NB4 (cell line): ENCODE data around the gene MRAP2.
"Not testable (repeated sequence)": the region's sequence is repeated elsewhere in the genome, so short reads cannot be mapped to it uniquely, and the experiment has no call there.

ENCODE experiments used
- DNase-seq: peaks from one replicate; pipeline ENCODE4 v3.0.0; 2010; ENCODE audit warnings: low read depth
- H3K4me3 ChIP-seq: one replicate; pipeline ENCODE4 v1.5.1; 2011; ENCODE audit warnings: mild to moderate bottlenecking, low read depth, low read length, moderate library complexity
- CTCF ChIP-seq: IDR thresholded peaks from one replicate; pipeline ENCODE4 v1.5.1; 2012; ENCODE audit warnings: low read depth, low read length
- MAX ChIP-seq: IDR thresholded peaks from 2 replicates; pipeline ENCODE4 v1.6.1; 2011; ENCODE audit warnings: low read depth, low read length
- MYC ChIP-seq: IDR thresholded peaks from 2 replicates; pipeline ENCODE4 v1.6.1; 2011; ENCODE audit warnings: low read depth, low read length
- POLR2A ChIP-seq: IDR thresholded peaks from 2 replicates; pipeline ENCODE4 v1.6.1; 2011; ENCODE audit warnings: mild to moderate bottlenecking; ENCODE audit not compliant: insufficient read length; ENCODE audit errors: extremely low read depth

MRAP2 gene

GRCh38 chr6:84019842-84020211, 13.7 kb upstream of the MRAP2 start:
- no peak for TF ChIP-seq MYC
- TF ChIP-seq MAX = no peak
- TF ChIP-seq CTCF = no peak
- TF ChIP-seq POLR2A = no peak
- H3K4me3 ChIP-seq = no peak overlapping the region
- DNase-seq = no peak

- no peak for DNase-seq
- TF ChIP-seq MAX = no peak
- no peak for TF ChIP-seq MYC
- TF ChIP-seq POLR2A = no peak
- no peak for TF ChIP-seq CTCF
- no peak overlapping the region for H3K4me3 ChIP-seq
Observed at GRCh38 chr6:84021625-84022024, 11.9 kb upstream of the MRAP2 start.

- no peak overlapping the region for H3K4me3 ChIP-seq
- TF ChIP-seq CTCF (no peak), POLR2A (no peak), MYC (no peak), MAX (no peak)
- no peak for DNase-seq
Observed at GRCh38 chr6:84026721-84027164, 6.8 kb upstream of the MRAP2 start.

- no peak overlapping the region for H3K4me3 ChIP-seq
- TF ChIP-seq MYC (no peak), MAX (no peak), POLR2A (no peak), CTCF (no peak)
- DNase-seq = no peak
Observed at GRCh38 chr6:84027340-84028181, 6.0 kb upstream of the MRAP2 start.

GRCh38 chr6:84028350-84028749, 5.2 kb upstream of the MRAP2 start:
- TF ChIP-seq MYC = no peak
- TF ChIP-seq CTCF = no peak
- no peak for TF ChIP-seq MAX
- TF ChIP-seq POLR2A = no peak
- no peak for DNase-seq
- no peak overlapping the region for H3K4me3 ChIP-seq

GRCh38 chr6:84032000-84032399, 1.6 kb upstream of the MRAP2 start:
- not testable (repeated sequence) for DNase-seq, H3K4me3 ChIP-seq
